ENCODE measurements around the gene SEMA3A.

DNA sequence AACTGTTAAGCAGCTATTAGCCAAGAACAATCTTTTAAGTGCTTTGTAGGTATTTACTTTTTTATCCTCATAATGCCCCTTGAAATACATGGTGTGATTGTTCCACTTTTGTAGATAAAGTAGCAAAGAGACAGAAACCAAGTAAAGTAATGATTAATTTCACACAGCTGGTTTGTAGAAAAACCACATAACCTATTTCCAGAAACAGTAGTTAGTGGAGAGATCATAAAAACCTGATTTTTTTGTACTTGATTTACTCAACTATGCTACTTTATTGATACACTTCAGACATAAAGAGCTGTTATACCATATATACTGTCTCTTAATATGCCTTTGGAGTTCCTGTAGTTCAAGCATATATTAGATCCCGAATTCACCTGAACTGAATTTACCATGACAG, 118.4 kb downstream of the SEMA3A start:
- TF ChIP-seq, protein P1, sequence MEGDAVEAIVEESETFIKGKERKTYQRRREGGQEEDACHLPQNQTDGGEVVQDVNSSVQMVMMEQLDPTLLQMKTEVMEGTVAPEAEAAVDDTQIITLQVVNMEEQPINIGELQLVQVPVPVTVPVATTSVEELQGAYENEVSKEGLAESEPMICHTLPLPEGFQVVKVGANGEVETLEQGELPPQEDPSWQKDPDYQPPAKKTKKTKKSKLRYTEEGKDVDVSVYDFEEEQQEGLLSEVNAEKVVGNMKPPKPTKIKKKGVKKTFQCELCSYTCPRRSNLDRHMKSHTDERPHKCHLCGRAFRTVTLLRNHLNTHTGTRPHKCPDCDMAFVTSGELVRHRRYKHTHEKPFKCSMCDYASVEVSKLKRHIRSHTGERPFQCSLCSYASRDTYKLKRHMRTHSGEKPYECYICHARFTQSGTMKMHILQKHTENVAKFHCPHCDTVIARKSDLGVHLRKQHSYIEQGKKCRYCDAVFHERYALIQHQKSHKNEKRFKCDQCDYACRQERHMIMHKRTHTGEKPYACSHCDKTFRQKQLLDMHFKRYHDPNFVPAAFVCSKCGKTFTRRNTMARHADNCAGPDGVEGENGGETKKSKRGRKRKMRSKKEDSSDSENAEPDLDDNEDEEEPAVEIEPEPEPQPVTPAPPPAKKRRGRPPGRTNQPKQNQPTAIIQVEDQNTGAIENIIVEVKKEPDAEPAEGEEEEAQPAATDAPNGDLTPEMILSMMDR (conservative IDR thresholded peaks at IDR 0.05; ENCODE audit: low read length) = no peak
- TF ChIP-seq EZH2phosphoT487 (IDR thresholded peaks at IDR 0.05; ENCODE audit: borderline replicate concordance, low read depth, low read length) = no peak

All from OCI-LY7 (cell line).